HG03196 (cell line): ENCODE data around the gene UBE2J2.
"Not testable (repeated sequence)": the region's sequence is repeated elsewhere in the genome, so short reads cannot be mapped to it uniquely, and the experiment has no call there.

Experiments used
- ATAC-seq: cut with Tn5 transposase; IDR thresholded peaks from one replicate; pipeline ENCODE4 v1.9.1; 2021; ENCODE audit not compliant: unreplicated experiment

Gene UBE2J2

DNA sequence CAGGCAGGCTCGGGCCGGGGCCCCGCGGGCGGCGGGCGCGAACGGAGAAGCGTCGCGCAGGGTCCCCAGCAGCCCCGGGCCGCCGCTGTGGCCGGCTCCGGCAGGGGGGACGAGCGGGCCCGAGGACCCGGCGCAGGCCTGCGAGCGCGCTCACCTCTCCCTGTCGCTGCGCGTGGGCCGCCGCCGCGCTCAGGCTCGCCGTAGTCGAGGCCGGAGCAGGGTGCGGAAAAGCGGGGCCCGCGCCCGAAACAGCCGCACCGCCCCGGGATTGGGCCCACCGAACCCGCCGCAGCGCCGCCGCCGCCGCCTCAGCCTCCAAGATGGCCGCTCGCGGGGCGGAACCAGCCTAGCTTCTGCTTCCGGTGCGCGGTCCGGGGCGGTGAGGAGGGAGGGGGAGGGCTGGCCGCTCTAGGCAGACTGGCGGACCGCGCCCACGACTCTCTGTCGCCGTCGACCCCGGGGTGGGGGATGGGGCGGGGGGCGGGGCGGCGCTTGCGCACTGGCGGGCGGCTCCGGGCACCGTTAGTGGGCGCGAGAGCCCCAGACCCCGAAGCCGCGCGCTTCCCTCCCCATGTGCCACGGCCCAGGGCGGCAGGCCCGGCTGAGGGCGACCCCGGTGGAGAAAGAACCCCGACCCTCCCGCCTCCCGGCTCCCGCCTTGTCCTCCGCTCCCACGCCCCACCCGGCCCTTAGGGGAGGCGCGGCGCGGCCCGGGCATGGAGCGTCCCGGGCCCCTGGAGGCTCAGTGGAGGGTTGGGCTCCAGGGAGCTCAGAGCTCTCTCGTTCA lies at the start of gene UBE2J2:
Gene UBE2J2 (minus strand): TSS at position 343 of the 787 bp plus-strand sequence. CDS start 5,862 bp downstream, outside the sequence.
- peak; percentile 89 for ATAC-seq

DNA sequence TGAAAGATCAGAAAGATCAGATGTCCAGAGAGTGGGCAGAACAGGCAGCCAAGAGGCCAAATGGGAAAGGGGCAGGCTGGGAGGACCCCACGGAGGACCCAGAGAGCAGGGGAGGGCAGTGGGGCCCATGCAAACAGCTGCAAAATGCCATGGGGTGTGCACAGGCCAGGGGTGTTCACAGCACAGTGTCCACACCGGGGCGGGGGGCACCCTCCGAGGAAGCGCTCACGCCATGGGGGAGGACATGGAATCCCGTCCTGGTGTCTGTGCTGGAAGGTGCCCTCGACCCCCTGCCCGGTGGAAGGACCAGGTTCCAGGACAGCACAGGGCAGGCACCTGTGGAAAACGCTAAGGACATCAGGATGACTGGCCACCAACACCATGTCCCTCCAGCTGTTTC lies 49.3 kb upstream of the UBE2J2 start:
- no peak for ATAC-seq

DNA sequence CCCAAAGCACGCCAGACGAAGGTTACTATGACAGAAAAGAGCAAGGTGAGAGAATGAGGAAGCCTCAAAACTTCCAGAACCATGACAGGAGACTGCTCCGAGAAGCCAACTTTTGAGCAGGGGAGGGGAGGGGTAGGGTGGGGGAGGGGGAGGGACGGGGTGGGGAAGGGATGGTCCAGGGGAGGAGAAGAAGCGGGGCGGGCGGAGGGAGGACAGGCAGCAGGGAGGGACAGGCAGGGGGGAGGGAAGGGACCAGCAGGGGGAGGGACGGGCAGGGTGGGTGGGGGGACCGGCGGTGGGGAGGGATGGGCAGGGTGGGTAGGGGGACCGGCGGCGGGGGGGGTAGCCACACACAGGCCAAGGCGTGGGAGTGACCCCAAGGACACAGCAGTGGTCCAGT lies 48.8 kb upstream of the UBE2J2 start:
- no peak for ATAC-seq

DNA sequence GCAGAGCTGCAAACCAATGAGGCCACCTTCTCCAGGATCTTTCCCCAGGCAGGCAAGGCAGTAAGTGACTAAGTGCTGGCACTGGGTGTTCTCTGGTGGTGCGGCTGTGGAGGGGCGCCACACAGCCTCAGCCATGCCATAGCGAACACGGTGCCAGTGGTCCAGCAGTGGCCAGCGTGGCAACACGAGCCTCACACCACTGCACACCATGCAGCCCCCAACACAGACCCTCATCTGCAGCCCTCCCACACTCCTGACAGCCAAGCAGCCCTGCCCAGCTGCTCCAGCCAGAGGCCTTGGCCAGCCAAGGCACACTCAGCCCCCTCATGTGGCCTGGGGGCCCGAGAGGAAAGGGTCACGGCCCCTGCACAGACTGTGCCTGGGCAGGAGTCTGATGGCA lies 47.8 kb upstream of the UBE2J2 start:
- ATAC-seq = no peak

DNA sequence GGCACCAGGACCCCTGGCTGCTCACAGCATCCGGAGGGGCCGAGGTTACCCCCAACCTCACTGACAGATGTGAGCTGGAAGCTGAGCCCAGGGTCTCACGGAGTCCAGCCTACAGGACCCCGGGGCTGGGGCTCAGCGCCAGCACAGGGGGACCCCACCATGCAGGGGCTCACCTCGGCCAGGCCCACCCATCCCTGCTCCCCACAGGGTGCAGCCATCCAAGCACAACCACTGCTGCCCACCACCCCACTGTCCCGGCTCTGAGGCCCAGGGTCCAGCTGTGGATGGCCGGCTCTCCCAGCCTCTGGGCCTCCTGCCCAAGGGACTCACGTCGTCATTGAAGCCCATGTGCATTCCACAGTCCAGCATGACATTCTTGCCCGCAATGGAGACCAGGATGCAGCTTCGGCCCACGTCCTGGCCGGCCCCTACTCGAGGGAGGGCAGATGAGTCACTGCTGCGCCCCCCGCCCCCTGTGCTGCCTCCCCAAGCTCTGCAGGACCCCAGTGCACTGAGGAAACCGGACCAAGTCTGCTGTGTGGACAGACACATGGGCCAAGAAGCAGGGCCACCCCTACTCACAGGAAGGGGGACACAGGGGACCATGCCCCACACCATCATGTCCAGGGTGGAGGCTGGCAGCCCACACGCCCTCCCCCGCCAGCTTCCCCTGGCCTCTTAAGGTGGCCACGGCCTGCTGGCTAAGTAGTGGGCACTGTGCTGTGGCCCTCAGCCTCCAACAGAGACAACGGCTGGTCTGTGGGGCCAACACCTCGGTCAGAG lies 47.2 kb upstream of the UBE2J2 start:
- no peak for ATAC-seq

DNA sequence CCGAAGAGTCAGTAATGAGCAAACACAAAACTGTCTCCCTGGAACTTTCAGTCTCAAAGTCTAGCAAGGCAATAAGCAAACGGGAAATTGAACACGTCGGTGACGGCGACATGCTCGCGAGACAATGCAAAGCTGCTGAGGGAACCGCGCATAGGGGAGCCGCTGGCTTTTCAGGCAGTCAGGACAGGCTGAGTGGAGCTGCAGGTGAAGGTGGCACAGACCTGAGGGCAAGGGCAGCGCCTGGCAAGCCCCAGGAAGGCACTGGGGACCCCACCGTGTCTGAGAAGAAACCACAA lies 45.9 kb upstream of the UBE2J2 start:
- no peak for ATAC-seq

DNA sequence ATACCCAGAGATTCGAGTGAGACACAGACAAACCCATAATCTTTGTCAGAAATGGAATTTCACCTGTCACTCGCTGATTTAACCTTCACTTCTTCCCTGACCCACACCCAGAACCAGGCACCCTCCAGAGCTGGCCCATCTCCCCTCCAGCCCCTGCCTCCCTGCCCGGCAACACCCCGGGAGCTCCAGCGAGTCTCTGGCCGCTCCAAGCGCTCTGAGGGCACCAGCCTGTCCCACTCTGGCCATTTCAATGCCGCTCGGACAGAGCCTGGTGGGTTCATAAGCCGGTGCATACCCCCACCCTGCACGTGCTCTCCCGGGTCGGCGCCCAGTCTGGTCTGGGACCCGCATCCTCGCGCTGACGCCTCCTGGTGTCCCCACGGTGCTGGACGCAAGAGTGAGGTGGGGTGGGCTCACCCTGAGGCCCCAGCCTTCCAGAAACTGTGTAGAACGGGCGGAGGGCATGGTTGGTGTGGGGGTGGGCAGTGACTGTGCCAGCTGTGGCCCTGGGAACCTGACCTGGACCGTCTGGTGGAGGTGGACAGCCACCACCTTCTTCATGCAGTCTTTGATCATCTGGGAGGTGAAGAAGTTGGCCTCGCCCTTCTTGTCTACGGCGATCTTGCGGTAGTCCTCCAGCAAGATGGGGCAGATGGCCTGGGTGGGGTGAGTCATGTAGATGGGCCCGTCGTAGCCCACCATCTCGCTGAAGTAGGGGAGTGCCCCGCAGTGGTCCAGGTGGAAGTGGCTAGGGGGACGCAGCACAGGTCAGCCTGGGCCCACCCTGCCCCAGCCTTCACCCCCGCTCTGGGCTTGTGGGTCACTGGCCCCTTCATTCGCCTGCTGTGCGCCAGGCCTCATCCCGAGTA lies 45.4 kb upstream of the UBE2J2 start:
- no peak for ATAC-seq

DNA sequence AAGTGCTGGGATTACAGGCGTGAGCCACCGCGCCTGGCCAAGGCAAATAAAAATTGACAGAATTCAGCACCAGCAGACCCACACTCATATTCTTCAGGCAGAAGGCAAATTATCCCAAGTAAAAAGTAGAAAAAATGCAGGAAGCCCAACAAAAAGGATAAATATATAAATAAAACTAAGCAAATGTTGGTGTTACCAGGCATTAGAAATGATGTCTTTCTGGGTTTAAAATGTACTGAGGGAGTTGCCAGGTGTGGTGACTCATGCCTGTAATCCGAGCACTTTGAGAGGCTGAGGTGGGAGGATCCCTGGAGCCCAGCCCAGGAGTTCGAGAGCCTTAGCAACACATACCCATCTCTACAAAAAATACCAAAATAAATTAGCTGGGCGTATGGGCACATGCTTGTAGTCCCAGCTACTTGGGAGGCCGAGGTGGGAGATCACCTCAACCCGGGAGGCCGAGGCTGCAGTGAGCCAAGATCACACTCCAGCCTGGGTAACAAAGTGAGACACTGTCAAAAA lies 44.5 kb upstream of the UBE2J2 start:
- ATAC-seq = no peak

DNA sequence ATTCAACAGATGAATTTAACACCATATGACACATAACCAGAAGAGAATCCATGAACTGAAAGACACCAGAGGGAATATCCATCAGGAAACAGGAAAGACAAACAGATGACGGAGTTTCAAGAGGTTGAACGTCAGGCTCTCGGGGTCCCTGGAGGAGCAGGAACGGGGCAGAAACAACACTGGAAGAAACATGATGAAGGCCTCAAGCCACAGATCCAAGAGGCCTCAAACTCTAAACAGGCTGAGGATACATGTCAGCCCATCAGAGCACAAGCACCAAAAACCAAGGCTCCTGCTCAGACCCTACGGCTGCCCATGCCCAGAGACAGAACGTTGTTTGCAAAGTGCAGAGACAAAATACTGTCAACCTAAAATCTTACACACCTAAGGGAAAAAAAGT lies 43.8 kb upstream of the UBE2J2 start:
- no peak for ATAC-seq

DNA sequence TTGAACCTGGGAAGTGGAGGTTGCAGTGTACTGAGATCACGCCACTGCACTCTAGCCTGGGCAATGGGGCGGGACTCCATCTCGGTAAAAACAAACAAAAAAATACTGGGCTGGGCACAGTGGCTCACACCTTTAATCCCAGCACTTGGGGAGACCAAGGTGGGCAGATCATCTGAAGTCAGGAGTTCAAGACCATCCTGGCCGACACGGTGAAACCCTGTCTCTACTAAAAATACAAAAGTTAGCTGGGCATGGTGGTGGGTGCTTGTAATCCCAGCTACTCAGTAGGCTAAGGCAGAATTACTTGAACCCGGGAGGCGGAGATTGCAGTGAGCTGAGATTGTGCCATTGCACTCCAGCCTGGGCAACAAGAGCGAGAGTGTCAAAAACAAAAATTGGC lies 42.5 kb upstream of the UBE2J2 start:
- ATAC-seq = not testable (repeated sequence)

DNA sequence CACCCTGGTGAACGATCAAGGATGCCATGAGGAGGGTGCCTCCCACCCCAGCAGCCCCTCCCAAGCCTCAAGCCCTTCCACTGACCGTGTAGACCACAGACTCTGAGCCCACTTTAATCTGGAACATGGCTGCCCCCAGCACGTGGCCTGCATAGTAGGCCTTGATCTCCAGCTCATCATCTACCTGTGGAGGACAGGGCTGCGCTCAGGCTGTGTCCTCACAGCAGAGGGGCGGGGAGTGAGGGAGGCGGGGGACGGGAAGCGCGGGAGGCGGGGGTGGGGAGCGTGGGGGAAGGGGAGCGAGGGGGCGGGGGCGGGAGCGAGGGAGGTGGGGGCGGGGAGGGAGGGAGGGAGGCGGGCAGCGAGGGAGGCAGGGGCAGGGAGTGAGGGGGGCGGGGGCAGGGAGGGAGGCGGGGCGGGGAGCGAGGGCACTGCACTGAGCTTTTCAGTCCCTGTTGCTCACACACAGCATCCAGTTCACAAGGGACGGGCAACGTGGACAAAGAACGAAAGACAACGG lies 41.8 kb upstream of the UBE2J2 start:
- no peak for ATAC-seq

DNA sequence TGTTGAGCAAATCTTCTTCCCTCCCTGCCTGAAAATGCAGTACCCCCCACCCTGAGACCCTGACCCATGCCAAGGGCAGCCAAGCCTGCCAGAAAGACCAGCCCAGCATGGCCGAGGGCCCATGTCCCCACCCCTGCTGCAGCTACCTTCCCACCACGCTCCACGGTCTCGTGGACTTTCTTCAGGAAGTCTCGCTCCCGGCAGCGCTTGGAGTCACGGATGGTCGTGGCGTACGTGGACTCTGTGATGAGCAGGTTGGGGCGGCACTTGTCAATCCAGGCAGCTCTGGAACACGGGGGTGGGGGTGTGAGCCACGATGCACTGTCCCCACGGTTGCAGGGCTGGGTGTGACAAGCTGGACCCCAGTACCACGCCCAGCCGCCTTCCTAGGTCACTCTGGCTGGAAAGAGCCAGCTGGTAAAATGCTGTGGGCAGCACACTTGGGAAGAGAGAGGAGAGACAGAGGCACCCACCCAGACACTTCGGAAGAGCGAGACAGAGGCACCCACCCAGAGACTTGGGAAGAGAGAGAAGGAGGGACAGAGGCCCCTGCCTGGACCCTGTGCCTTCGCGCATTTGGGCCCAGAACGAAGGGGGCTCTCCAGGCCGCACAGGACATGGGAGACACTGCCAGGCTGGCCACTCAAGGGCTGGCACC lies 41.2 kb upstream of the UBE2J2 start:
- ATAC-seq = no peak

DNA sequence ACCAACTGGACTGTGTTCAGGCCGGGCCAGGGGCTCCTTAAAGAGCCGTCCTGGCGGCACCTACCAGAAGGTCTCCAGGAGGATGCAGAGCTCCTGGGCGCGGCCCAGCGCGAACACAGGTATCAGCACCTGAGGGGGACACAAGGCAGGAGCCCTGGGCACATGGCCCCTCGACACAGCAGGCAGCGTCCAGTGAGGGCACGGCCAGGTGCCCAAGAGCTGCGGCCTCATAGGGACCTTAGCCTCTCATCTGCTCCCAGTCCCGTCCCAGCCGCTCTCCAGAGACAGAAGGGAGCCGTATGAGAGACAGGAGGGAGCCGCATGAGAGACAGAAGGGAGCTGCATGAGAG lies 40.6 kb upstream of the UBE2J2 start:
- no peak for ATAC-seq

DNA sequence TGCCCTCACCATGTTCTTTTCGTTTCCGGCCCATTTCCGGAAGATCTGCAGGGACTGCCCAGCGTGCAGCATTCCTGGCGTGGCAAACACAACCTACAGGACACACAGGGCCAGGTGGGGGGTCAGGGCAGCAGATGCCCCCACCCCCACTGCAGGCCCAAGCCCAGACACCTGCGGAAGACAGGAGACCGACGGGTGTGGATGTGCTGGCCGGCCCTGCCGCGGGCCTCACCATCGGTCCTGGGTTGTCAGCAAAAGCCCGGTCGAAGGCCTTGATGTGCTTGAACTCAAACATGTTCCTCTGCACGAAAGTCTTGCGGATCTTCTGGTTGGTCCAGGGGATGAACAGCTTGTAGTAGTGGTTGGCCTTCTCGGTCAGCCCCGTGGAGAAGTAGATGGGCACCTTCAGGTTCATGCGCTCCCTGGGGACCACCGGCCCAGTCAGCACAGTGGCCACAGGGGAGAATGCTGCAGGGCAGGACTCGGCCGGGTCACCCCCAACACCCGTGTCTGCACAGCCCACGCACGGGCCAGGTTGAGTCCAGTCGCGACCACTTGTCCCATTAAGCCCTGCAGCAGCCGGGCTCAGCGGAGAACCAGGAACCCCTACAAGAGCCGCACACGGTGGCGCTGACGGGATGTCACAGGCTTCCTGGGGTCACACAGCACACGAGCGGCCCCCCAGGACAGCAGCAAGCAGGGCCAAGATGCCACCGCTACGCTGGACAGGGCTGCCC lies 40.0 kb upstream of the UBE2J2 start:
- no peak for ATAC-seq

DNA sequence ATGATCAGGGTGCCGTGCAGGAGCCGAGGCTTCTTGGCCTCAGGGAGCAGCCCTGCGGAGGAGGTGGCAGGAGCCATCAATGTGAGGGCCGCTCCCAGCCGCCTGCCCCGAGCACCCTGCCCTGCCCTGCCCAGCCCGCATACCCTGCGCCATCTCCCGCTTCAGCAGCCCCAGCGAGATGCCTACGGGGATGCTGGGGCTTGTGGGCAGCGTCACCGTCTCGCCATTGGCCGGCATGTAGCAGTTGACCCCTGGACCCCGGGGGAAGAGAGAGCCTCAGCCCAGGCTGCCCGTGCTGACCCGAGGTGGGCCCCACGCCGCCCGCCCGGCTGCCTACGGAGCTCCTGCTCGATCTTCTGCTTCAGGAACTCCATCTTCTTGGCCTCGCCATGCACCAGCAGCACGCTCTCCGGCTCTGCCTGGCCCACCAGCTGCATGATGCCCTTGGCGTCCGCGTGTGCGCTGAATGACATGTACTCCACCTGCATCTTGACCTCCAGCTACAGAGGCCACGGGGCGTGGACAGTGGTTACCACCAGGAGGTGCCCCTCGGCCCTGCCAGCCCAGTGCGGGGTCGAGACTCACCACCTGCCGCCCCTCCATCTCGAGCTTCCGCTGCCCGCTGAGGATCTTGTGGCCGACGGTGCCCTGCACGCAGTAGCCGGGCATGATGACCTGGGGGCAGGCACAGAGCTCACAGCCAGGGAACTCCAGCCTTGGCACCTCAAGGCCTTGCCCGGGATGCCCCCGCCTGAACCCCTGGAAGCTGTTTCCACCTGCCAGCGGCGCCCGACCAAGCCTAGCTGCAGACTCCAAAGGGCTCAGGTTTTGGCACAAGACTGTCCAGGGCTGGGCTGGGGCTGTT lies 39.0 kb upstream of the UBE2J2 start:
- no peak for ATAC-seq

DNA sequence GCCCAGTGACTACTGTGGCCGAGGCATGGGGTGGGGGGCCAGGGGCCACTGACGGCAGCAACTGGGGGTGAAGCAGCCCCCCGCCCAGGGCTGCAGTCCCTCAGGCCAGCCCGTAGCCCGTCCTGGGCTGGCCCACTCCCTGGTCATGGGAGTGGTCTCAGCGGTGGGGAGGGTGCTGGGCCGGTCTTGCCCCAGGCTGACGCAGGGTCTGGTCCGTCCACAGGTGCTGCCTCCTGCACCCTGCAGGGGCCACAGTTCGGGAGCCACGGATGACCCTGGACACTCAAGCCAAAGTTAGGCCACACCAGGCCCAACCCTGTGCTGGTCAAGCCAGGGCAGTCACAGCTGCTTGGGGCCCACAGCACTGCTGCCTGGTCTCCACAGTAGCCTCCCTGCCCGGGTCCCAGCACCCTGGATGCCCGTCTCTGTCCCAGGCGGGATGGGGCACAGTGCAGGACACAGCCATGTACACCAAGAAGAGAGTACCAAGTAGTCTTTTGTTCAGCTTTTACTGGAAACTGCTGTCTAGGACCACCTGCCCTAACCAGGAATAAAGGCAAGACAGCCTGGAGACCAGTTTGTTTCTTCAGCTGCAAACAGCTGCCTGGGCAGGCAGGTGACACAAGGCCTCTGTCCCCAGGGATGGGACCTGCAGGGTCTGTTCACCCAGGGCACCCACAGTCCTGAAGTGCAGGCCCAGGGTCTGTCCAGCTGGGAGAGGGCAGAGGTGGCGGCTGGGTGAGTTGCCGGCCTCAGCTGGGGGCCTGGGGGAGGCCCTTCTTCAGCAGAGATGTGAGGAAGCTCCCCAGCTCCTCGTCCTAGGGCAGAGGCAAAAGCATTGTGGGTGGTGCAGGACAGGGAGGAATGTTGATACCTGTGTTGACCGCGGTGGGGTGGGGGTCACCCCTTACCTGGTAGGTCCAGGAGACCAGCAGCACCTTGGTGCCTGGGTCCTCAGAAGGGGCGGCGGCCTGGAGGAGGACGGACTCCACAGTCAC lies 37.8 kb upstream of the UBE2J2 start:
- ATAC-seq = no peak

DNA sequence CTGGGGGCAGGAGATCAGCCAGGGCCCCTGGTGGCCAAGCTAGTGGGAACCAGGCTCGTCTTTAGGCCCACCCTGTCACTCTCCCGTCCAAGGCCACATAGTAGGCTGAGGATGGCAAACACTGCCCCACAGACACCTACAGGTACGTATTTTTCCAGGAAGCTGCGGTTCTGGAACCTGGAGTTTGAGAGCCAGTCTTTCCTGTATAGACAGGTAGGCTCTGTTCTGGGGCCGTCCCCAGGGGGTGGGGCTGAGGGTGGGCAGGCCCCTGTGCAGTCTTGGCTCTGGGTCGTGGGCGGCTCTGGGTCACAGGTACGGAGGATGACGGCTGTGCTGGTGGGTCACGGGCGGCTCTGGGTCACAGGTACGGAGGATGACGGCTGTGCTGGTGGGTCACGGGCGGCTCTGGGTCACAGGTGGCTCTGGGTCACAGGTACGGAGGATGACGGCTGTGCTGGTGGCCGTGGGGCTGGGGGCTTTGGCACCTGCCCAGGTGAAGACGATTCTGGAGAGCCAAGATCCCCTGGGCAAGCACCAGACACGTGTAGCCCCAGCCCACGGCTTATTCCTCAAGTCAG lies 36.9 kb upstream of the UBE2J2 start:
- no peak for ATAC-seq

DNA sequence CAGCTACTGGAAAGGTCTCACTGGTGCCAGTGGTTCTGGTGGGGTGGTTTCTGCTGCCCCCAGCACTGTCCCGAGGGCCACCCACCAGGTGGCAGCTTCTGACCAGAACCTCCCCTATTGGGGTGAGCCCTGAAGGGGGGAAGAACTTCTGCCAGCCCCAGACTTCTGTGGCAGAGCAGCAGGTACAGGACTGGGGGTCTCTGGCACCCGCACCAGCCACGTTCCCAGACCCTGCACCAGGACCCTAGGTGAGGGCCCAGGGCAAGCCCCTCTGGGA lies 36.4 kb upstream of the UBE2J2 start:
- ATAC-seq = no peak
